Skin of body (tissue), 2 donors: ENCODE data around the gene PDHX. TPM values are rescaled to one million over a fixed set of nuclear protein-coding genes. Genes with fewer than 3 reads are reported as not detected.
"Not testable (repeated sequence)": the region's sequence is repeated elsewhere in the genome, so short reads cannot be mapped to it uniquely, and the experiment has no call there.

Experiments used
- DNase-seq: peaks from one replicate; lab custom pipeline; 2025; lab: John Stamatoyannopoulos, UW
- total RNA-seq: library from RNA; depleted of rRNA; stranded (reverse); fragments of >200 nt; gene quantifications from one replicate; pipeline ENCODE4 v1.2.3, GENCODE V29; 2014

Gene PDHX
- total RNA-seq, 1 donor from 2014 or later = 27.9 TPM

DNA sequence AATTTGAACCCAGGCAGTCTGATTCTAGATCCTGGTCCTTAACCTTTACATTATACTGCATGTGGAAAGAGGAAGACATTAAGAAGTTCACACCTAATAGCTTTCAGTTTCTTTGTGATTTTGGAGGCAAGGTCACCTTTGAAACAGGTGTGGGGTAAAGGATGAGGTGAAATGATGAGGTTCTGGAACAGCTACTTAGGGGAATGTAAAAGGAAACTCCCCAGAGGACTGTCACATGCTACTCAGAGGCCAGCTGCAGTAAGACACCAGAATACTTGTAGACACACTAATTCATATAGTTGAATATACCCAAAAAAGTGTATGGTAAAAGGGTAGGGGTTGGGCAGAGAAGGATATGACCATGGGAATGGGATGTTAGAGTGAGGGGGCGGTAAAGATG, 5.6 kb upstream of the PDHX start:
- DNase-seq = no peak

DNA sequence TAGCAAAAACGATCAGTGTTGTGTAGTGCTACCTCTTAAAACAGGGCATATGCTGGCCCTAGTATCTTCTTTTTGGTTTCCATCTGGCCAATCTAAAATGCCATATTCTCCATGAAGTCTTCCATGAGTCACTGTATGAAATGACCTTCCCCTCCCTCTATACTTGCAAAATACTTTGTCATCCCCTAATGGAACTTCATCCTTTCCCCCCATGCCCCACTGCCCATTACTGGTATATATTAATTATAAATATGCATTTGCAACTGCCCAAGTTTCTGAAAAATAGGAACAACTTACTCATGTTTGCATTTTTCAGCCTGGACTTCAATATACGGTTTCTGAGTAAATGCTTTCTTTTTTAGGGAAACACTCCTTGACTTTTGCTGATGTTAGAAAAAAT, 4.7 kb upstream of the PDHX start:
- no peak for DNase-seq

DNA sequence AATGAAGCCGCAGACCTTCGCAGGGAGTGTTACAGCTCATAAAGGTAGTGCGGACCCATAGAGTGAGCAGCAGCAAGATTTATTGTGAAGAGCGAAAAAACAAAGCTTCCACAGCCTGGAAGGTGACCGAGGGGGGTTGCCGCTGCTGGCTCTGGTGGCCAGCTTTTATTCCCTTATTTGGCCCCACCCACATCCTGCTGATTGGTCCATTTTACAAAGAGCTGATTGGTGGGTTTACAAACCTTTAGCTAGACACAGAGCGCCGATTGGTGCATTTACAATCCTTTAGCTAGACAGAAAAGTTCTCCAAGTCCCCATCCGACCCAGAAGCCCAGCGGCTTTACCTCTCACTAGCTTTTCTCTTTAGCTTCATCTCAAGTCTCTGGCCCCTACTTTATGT, 2.9 kb upstream of the PDHX start:
- DNase-seq = not testable (repeated sequence)

DNA sequence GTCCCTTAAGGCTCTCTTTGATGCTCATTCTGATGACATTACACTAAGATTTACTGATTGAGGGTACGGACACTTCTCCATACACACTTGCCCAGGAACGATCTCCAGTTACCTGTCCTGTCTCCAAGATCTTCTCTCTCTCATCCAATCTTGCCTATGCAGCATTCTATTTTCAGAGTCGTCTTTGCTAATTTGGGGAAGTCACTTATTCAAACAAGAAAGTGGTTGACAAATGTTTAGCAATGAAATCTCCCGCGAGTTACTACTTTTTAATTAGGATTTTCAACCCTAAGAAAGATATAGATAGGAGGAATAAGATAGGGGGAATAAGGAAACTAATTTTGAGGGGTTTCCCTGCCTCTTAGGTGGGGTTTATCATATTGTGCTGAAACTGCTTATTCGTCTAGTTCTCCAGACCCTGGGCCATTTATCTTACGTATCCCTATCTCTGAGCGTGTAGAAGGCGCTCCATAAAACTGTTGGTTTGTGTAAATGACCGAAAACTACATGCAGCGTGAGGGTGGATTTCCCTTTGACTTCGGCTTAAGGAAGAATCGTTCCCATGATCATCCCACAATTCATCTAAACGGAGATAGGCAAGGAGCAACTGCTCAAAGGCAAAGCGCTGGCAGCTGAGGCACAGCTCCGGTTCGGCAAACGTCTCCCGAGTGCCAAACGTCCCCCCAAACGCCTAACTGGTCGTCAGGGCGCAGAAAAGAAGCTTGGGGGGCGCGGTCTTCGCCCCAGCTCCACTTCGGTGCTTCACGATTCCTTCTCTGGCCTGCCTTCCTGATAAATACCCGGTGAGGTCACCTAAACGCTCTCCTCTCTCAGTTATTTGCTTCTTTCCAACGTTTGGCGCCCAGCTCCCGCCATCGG, 1.0 kb upstream of the PDHX start:
- peak; percentile 38 for DNase-seq

DNA sequence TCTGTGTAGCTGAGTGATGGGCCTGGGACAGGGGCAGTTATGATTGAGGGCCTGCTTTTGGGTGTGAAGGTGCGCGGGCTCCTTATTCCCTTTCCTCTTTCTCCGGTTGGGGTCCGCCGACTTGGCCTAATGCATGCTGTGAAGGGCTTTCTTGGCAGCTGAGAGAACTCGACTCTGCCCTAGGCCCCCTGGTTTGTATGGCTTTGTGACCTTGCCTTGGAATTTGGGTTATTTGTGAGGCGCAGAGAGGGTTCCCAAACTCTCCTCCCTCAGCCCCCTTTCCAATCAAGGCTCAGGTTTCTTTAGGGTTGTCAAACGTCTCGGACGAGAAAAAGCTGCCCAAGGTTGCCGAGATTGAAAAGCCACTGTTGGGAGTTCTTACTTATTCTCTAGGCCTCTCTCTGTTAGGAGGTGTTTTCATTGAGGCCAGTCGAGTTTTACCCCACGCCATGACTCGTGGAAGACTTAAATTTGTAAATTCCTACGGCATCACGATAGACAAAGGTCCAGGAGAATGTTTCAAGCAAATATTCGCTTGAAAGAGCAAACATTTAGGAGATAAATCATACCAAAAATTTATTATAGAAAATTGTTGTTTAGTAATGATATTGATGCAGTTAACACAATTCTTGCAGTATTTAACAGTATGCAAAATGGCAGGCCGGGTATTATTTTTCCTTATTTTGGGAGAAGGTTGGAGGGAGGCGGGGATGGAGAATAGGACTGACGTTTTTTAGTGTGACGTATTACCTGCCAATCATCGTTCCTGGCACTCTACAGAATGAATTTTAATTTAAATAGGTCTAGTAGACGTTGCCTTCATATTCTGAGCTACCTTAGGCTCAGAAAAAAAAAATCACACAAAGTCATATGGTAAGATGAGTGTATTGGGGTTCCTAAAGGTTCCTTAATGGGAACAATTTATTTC, 689 bp downstream of the PDHX start:
- peak; percentile 30 for DNase-seq

DNA sequence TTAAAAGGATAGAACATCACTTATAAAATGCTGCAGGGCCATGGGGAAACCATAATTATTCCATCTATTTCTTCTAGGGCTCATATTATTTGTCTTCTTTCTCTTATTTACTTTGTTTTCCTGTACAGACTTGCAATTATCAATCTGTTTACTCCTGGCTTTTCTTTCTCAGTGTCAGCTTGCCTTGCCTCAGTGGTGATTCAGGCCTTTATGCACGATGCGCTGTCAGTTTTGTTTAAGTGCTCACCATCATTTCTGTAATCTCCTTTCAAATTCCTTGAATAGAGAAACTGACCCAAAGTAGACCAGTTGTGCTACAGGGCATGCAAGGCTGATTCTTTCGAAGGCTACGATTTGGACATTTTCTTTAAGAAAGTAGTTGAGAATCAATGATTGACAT, 4.7 kb downstream of the PDHX start:
- DNase-seq = no peak

DNA sequence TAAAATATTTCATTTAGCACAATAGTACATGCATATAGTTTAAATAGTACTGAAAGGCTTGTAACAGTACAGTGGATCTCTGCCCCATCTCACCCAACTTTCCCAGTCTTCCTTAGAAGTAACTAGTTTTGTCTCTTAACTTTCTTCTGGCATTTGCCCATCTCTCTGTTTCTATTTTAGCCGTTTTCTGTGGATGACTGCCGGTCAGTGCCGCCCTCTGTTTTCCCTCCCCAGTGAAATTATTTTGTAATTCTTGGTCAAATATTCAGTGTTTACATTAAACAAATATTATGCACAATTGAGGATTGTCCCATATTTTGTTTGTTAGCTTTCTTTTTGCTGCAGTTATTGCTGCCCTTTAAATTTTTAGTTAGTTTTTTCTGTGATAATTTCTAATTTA, 8.3 kb downstream of the PDHX start:
- DNase-seq = no peak

DNA sequence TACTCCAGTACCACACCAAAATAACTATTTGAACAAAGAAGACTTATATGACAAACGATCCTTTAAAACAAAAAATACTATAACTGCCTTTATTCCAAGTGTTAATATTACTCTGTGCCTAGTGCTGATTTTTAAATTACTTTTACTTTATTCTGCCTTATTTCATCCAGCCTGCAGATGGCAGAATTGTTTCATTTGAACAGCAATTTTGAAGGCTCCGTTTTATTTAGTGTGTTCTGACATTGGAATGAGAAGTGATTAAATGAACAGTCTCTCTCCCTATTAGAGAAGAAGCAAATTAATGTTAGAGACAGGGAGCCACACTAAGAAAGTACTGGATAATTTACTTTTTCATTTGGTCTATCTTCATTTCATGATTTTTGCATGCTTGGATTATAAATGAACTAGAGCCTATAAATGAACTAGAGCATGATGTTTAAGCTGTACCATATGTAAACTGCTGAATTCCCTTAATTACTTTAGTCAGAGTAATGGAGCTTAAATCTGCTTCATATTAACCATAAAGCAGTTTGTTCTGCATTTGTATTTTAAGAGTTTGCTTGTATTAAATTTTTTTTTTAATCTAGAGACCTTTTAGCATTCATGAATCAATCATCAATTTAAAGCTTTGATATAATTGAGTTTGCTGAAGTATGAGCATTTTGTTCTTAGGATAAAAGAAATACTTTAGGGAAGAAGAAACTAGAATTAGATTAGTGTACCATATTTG, 9.8 kb downstream of the PDHX start:
- DNase-seq = peak; percentile 93

DNA sequence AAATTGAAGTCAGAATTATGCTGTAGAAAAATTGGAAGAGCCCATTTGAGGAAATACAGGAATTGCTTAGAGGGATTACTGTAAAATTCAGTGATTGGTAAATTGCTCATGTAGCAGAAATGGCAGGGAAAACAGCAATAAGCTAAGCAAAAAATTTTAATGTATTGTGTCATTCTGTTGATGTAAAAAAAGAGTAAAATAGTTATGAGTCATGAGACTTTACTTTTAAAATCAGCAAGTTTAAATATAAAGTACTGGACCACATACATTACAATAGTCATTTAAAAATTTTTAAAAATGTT, 10.4 kb downstream of the PDHX start:
- DNase-seq = peak; percentile 59

DNA sequence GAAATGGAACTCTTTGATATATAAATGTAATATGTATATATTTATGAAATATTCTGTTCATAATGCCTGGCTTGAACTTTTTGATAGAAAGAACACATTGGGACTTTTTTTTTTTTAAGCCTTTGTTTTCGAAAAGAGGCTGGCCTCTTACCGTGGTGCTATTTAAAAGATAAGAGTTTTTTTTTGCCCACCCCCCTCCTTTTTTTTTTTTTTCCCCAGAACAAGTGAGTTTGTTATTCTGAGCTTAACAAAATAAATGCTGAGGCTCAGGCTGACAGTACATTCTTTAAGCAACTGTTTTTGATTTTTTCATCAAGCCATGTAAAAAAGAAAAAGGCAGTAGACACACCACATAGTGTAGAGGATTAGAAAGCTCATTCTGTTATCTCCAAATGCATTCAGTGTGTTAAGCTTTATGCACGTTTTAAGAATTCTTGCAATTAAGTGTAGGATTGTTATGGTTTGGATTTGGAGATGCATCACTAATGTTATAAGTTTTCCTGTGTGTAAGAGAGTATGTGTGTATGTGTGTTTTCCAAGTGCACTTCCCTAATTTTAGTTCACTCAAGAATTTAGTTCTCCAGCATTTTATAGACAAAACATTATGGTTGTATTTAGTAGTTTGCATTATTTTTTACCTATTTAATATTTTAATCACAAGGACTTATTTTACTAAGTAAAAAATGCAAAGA, 12.0 kb downstream of the PDHX start:
- no peak for DNase-seq

DNA sequence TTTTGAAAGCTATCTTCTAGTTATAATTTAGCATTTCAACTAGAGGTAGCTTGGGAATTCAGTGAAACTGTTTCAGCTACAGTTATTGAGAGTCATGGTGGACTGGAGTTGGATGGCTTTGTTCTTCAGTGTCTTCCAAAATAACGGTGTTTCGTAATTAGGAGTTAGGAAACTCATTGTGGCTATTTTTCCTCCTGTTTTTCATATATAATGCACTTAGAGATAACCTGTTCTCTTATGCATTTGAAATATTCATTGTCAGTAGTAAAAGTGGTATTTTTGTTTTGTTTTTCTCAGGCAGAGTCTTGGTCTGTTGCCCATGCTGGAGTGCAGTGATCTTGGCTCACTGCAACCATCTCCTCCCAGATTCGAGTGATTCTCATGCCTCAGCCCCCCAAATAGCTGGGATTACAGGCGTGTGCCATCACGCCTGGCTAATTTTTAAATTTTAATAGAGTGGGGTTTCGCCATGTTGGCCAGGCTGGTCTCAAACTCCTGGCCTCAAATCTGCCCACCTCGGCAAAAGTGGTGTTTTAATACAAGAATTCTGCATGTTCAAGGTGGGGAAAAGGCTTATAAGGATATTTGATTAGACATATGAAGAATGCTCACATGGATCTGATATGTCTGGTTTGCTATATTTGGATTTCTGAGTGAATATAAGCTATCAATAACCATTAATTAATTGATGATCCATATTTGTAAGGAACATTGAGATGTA, 12.7 kb downstream of the PDHX start:
- DNase-seq = no peak

DNA sequence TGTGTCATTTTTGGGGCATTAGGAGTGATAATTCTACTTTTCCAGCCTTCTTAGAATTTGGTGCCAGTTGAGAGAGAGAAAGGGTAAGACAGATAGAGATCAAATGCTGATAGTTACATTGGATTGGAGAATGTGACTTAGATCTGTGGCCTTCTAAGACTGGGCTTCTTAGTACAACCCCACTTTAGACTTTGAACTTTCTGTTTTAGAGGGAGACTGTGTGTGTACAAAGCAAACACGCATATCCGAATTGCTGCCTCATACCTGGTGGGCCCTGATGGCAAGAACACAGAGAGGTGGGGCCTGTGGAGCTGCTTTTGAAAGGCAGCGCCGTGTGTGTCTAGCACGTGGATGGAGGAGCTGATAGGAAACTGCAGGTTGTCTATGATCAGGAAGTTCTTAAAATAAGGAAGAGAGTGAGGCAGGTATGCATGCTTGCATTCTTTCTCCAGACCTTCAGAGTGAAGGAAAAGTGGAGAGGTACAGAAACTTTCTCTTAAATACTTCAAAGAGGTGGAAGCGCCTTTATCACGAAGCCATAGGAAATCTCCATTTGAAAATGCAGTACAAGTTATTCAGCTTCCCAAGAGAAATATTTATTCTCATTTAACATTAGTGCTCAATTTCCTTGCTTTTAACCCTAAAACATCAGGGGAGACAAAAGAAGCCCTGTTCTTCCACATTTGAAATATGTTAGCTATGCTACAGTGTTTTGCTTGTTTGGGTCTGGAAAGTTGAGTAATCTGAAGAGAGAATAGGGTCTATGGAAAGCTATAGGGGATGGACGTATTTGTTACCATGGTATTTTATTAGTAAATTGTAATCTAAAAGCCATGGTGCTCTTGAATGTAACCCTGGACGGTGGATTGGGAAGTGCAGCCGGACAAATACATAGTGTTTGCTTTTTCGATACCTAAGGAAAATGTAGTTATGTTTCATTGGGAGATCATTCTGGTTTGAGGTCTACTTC, 13.7 kb downstream of the PDHX start:
- no peak for DNase-seq

DNA sequence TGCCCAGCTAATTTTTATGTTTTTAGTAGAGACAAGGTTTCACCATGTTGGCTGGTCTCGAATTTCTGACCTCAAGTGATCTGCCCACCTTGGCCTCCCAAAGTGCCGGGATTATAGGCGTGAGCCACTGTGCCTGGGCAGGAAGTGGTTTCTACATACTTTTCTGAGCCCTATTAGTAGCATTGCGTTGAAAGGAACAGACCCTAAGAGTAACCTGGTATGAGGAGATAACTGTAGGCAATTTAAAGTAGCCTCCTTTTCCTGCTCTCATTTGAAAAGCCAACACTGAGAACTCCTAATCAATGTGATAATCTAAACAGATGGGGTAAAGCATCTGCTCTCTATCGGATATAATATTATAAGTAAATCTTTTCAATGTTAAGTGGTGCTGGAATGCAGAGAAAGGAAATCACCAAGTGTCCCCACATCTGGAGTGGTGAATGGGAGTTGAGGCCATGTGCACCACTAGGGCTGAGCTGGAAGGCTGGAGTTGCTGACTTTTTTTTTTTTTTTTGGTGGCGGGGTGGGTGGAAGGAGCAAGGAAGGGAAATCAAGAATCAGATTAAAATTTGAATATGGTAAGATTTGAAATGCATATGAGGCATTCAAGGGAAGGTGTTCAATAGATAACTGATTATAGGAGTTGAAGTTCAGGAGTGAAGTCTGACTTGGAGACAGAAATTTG, 20.7 kb downstream of the PDHX start:
- no peak for DNase-seq

DNA sequence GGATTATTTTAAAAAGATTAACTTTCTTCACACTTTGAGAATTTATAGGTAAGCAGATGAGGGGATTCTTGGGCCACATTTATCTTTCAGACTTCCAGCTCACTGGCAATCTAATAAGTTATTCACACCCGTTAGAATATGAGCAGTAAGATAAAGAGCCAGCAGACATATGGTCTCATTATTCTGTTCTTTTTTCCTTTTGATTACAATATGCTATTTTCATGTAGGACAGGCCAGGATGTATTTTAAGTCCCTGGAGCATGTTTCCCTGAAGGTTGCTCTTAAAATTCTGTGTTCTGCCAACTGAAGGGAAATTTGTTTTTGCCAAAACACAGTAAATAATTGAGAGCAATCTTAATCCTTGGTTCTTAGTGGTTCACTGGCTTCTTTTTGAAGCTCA, 22.2 kb downstream of the PDHX start:
- DNase-seq = no peak

DNA sequence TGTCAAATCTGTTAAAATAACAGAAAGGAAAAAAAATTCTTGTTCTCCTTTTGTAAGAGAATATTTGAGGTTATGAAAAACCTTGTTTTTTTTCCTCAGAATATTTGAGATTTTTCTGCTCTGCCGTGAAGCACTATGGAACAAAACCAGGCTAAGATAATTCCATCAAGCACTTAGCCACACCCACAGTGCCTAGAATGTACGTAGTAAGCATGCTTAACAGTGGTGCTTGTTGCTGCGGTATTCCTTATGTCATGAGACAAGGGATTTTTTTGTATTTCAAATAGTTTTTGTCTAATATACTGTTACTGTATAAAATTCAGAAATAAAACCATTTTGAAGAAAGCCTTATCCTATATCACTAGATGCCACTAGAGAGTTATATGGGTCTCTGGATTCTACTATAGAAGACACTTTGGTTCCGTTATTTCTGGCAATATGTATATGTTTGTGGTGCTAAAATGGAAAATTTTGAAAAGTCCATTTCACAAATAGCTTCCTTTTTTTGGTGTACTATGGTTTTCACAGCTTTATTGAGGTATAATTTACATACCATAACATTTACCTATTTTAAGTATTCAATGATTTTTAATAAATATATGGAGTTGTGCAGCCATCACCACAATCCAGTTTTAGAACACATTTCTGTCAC, 23.7 kb downstream of the PDHX start:
- DNase-seq = no peak

DNA sequence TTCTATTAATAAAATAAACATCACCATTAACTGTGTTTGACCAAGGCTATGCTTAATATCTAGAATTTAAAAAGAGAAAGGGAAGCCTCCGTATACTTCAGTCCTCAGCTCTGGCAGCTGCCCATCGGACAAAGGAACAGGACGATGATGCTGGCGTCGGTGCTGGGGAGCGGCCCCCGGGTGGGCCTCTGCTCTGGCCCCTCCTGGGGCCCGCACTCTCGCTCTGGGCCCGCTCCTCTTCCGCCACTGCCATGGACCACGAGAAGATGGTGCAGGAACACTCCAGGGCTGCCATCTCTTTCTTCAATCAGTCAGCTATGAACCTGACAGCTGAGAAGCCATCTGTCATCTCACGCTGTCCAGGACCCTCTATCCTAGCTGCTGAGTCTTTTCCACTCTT, 25.3 kb downstream of the PDHX start:
- DNase-seq = no peak

DNA sequence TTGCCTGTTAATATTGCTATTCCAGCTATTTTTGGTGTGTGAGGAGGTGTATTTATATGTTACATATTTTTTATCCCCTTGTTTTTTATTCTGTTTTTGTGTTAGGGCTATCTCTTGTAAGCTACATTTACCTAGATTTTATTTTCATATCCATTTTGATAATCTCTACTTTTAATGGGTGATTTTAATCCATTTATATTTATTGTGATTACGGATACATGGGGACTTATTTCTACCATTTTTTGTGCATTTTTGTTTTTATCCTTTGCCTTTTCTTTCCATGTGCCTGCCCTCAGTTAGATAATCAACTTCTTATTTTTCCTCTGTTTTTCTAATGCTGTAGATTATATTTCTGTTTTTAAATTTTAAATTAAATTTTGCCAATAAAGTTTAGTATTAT, 28.3 kb downstream of the PDHX start:
- no peak for DNase-seq

DNA sequence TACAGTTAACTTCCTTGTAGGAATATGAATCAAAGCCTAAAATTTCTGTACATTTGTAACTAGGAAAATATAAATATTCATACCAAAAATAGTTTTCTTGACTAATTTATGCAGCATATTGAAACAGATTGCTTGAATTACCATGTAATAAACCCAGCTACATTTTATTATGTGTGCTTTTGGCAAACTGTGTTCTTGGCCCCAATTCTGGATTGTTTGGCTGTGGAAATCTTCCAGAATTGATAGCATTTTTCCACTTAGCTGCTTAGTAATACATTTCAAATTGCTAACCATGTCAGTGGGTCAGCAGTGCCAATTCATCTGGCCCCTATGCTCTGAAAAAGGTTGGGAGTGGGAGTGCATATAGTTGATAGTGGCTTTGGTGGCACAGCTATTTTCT, 32.3 kb downstream of the PDHX start:
- peak; percentile 86 for DNase-seq
